DND-41 (cell line): ENCODE data around the gene OXNAD1.
A peak's percentile ranks its signal among the peaks of the same experiment; 100 is the strongest.

ENCODE experiments used
- ATAC-seq: fragments of 200-7000 bp; cut with Tn5 transposase; 3 replicates; pipeline ENCODE4 v1.9.1; 2021; ENCODE audit warnings: low read depth; ENCODE audit not compliant: insufficient read depth
- DNase-seq: peaks from one replicate; pipeline ENCODE4 v3.0.0-alpha.2; 2020
- H2AFZ ChIP-seq: 2 replicates; pipeline ENCODE4 v1.6.0; 2012; ENCODE audit warnings: low read depth, low read length
- H3K27ac ChIP-seq: 2 replicates; pipeline ENCODE4 v1.5.1; 2012; ENCODE audit warnings: low read length, inconsistent platforms
- H3K27me3 ChIP-seq: fragments of 200-600 bp; sonication (generic); 2 replicates; pipeline ENCODE4 v1.6.0; 2012; ENCODE audit warnings: low read length, mild to moderate bottlenecking, inconsistent platforms; ENCODE audit not compliant: insufficient read depth, poor library complexity
- H3K36me3 ChIP-seq: 2 replicates; pipeline ENCODE4 v1.5.1; 2012; ENCODE audit warnings: low read length, inconsistent platforms; ENCODE audit not compliant: insufficient read depth
- H3K4me1 ChIP-seq: 2 replicates; pipeline ENCODE4 v1.5.1; 2012; ENCODE audit warnings: mild to moderate bottlenecking, low read length; ENCODE audit not compliant: insufficient read depth
- H3K4me2 ChIP-seq: 2 replicates; pipeline ENCODE4 v1.6.0; 2012; ENCODE audit warnings: mild to moderate bottlenecking, moderate library complexity, low read length, inconsistent platforms; ENCODE audit not compliant: insufficient read depth
- H3K4me3 ChIP-seq, 2 experiments: fragments of 200-600 bp in 1 of 2; shearing (Covaris generic) in 1 of 2; 2 replicates each; pipeline ENCODE4 v1.5.1; 2012 to 2016; ENCODE audit warnings: inconsistent platforms in 2 of 2, low read length in 2 of 2, mild to moderate bottlenecking in 2 of 2, low read depth in 1 of 2, moderate library complexity in 1 of 2
- H3K79me2 ChIP-seq: 2 replicates; pipeline ENCODE4 v1.6.0; 2012; ENCODE audit warnings: low read length, inconsistent platforms; ENCODE audit not compliant: insufficient read depth
- H3K9ac ChIP-seq: 2 replicates; pipeline ENCODE4 v1.6.0; 2012; ENCODE audit warnings: low read depth, mild to moderate bottlenecking, inconsistent platforms, low read length, moderate library complexity
- H3K9me3 ChIP-seq: 2 replicates; pipeline ENCODE4 v1.5.1; 2012; ENCODE audit warnings: low read length, moderate library complexity, mild to moderate bottlenecking, inconsistent platforms; ENCODE audit not compliant: insufficient read depth, severe bottlenecking
- H4K20me1 ChIP-seq: 2 replicates; pipeline ENCODE4 v1.6.0; 2012; ENCODE audit warnings: low read length; ENCODE audit not compliant: insufficient read depth
- CTCF ChIP-seq: IDR thresholded peaks from 2 replicates; pipeline ENCODE4 v1.5.1; 2012; ENCODE audit warnings: borderline replicate concordance, low read length, moderate library complexity, mild to moderate bottlenecking; ENCODE audit not compliant: poor library complexity, severe bottlenecking; ENCODE audit errors: extremely low read depth
- EZH2 ChIP-seq: IDR thresholded peaks from 3 replicates; pipeline ENCODE4 v1.6.1; 2012; ENCODE audit warnings: borderline replicate concordance, low read depth, mild to moderate bottlenecking, moderate library complexity, low read length, inconsistent platforms; ENCODE audit not compliant: severe bottlenecking

OXNAD1 gene

DNA sequence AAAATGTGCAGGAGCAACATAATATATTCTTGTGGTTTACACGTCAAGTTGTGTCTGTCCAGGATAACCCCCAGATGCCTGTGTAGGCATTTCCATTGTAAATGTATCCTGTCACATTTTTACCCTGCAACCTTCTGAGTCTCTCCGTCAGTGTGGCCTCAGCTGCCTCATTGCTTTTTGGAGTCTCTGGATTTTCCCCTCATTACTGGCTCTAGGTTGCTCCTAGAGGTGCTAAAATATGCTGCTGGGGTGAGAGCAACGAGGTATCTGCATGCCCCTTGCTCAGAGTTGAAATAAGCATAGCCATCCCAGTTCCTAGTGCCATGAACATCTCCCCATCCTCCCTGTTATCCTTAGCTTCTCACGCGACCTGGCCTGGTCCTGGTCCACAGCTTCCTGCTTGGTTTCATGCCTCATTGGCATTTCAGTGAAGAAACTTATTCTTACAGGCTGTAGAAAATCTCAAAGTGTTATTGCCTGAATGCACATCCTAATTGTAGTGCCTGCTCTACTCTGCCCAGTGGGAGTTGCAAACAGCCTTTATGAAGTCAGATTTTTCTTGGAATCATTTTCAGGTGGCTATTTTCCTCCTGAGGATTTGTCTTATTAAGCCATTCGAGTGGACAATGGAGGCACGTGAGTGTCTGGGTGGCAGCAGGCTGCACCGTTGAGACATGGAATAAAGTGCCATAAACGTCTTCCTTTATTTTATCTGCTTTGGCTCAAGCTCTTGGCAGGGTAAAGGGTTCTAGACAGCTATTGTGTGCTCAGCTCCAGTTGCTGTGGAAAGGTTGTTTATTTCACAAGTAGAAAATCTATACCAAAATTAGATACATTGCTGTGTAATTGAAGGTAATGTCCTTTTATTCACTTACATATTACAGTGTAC is 33.2 kb downstream of the OXNAD1 start:
- Histone ChIP-seq H3K4me1 (peaks cover 56% of the 10 kb centered on the region), H2AFZ (no peak overlapping the region), H3K27ac (peak overlapping the region; percentile 95), H3K9me3 (peaks cover 8% of the 10 kb centered on the region), H3K4me3 (no peak overlapping the region), H3K4me2 (no peak overlapping the region), H3K36me3 (peaks cover 56% of the 10 kb centered on the region), H3K27me3 (no peaks in the 10 kb centered on the region), H3K9ac (no peak overlapping the region; the same call in 1 of the 2 replicates), H4K20me1 (no peaks in the 10 kb centered on the region), H3K79me2 (peaks cover 25% of the 10 kb centered on the region)
- no peak for ATAC-seq
- TF ChIP-seq EZH2: no peak
- no peak for TF ChIP-seq CTCF
- DNase-seq: no peak

- H3K27me3 ChIP-seq: no peaks in the 10 kb centered on the region
- H3K4me1 ChIP-seq: peaks cover 63% of the 10 kb centered on the region
- peaks cover 25% of the 10 kb centered on the region for H3K79me2 ChIP-seq
- peak overlapping the region; percentile 95 for H3K27ac ChIP-seq
- H3K4me3 ChIP-seq: no peak overlapping the region
- TF ChIP-seq EZH2 (no peak), CTCF (no peak)
- H3K9me3 ChIP-seq: peaks cover 4% of the 10 kb centered on the region
- no peak overlapping the region for H2AFZ ChIP-seq
- no peak for ATAC-seq
- no peak for DNase-seq
- no peak overlapping the region; the same call in 1 of the 2 replicates for H3K9ac ChIP-seq
- no peak overlapping the region for H3K4me2 ChIP-seq
- H4K20me1 ChIP-seq: no peaks in the 10 kb centered on the region
- peaks cover 50% of the 10 kb centered on the region for H3K36me3 ChIP-seq
Measured at GRCh38 chr3:16298891-16299290, 33.9 kb downstream of the OXNAD1 start.

DNA sequence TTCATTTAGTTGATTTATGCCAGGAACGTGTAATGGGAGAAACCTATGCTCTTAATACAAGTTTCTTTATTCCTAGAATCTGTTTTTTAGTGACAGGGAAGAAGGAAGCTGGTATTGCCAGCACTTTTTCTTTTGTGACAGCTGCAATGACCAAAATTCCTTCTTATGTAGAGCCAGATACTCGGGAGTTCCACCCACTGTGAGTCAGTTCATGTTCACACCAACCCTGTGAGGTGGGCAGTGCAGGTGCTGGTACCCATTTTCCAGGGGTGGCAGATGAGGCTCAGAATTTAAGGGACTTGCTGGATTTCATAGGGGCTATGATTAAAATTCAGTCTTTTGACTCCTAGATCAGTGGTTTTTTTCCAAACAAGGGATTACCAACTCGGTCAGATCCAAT is 34.7 kb downstream of the OXNAD1 start:
- TF ChIP-seq EZH2: no peak
- Histone ChIP-seq H3K27me3 (no peaks in the 10 kb centered on the region), H4K20me1 (no peaks in the 10 kb centered on the region), H3K27ac (peak overlapping the region; percentile 95), H2AFZ (no peak overlapping the region), H3K79me2 (peaks cover 31% of the 10 kb centered on the region), H3K9me3 (peaks cover 4% of the 10 kb centered on the region), H3K4me3 (no peak overlapping the region), H3K9ac (peak overlapping the region; percentile 61), H3K4me1 (peaks cover 72% of the 10 kb centered on the region), H3K36me3 (peaks cover 56% of the 10 kb centered on the region), H3K4me2 (peak overlapping the region; percentile 57; the same call in 1 of the 2 replicates)
- ATAC-seq (no peak), DNase-seq (no peak)

- Histone ChIP-seq H3K4me1 (peaks cover 76% of the 10 kb centered on the region), H3K4me3 (peak overlapping the region in 1 of 2 experiments; percentile 17; a peak in 1 of 4 replicates), H3K9me3 (peaks cover 4% of the 10 kb centered on the region), H3K27me3 (no peaks in the 10 kb centered on the region), H4K20me1 (no peaks in the 10 kb centered on the region), H3K27ac (peak overlapping the region; percentile 95), H3K79me2 (peaks cover 37% of the 10 kb centered on the region), H2AFZ (no peak overlapping the region; the same call in 1 of the 2 replicates), H3K4me2 (peak overlapping the region; percentile 57), H3K36me3 (peaks cover 56% of the 10 kb centered on the region), H3K9ac (peak overlapping the region; percentile 61)
- TF ChIP-seq CTCF (no peak), EZH2 (no peak)
- ATAC-seq (0 out of 3 replicates have a peak, but pooled peaks have one; percentile 15), DNase-seq (no peak)
Measured at GRCh38 chr3:16300307-16300706, 35.3 kb downstream of the OXNAD1 start.
